GM13977 (cell line): ENCODE measurements around the gene FBXW4.

Experiments
- DNase-seq: peaks from one replicate; pipeline ENCODE4 v3.0.0; 2012; ENCODE audit warnings: low spot score
- CTCF ChIP-seq: IDR thresholded peaks from 2 replicates; pipeline ENCODE4 v1.5.1; 2012; ENCODE audit warnings: mild to moderate bottlenecking, control low read depth; ENCODE audit not compliant: insufficient read depth; ENCODE audit errors: extremely low read depth, missing control alignments
- in situ Hi-C: fragments of 300-500 bp; cut with MboI; formaldehyde crosslinking; loops from one replicate; pipeline ENCODE4 v1.12.0; 2022; ENCODE audit warnings: low sequenced_read_pairs, low pct_unique_long_range_greater_than_20kb, mixed read lengths, inconsistent platforms; ENCODE audit not compliant: unreplicated experiment

FBXW4 gene

GRCh38 chr10:101708073-101708472, 13.1 kb upstream of the FBXW4 start:
- no peak for DNase-seq
- in situ Hi-C loops: no loop called here
- no peak for TF ChIP-seq CTCF

- DNase-seq: no peak
- TF ChIP-seq CTCF: no peak
- in situ Hi-C loops: no loop called here
These were observed 9.4 kb upstream of the FBXW4 start for GRCh38 chr10:101704331-101704730.

GRCh38 chr10:101696632-101697031, 1.7 kb upstream of the FBXW4 start:
- in situ Hi-C loops: no loop called here
- DNase-seq: no peak
- no peak for TF ChIP-seq CTCF

- DNase-seq: no peak
- in situ Hi-C loops: no loop called here
These were observed 477 bp upstream of the FBXW4 start for GRCh38 chr10:101695404-101695890.

GRCh38 chr10:101693978-101694673, 844 bp downstream of the FBXW4 start:
- TF ChIP-seq CTCF: no peak
- peak; percentile 80 for DNase-seq
- in situ Hi-C loops: no loop called here

More at GRCh38 chr10:101695404-101695890, 477 bp upstream of the FBXW4 start:
- TF ChIP-seq CTCF: no peak

GRCh38 chr10:101693651-101693977, 1.4 kb downstream of the FBXW4 start:
- peak; percentile 67 for DNase-seq
- in situ Hi-C loops: no loop called here
- TF ChIP-seq CTCF: no peak
